Mammary epithelial cell (primary cell): ENCODE results near the gene MAGI1.

Experiments used
- EZH2 ChIP-seq: IDR thresholded peaks from 2 replicates; pipeline ENCODE4 v1.6.1; 2012; ENCODE audit warnings: low read length, inconsistent platforms, borderline replicate concordance
- TF ChIP-seq, protein P1 (sequence below), 2 donors: IDR thresholded peaks in 1 of 2; conservative IDR thresholded peaks in 1 of 2; 2 replicates each; pipeline ENCODE4 v1.5.1; 2011 to 2012; ENCODE audit warnings: inconsistent platforms in 2 of 2, low read length in 2 of 2, mild to moderate bottlenecking in 2 of 2, control low read depth in 1 of 2, low read depth in 1 of 2; ENCODE audit not compliant: insufficient read depth in 1 of 2; ENCODE audit errors: extremely low read depth in 1 of 2

DNA sequence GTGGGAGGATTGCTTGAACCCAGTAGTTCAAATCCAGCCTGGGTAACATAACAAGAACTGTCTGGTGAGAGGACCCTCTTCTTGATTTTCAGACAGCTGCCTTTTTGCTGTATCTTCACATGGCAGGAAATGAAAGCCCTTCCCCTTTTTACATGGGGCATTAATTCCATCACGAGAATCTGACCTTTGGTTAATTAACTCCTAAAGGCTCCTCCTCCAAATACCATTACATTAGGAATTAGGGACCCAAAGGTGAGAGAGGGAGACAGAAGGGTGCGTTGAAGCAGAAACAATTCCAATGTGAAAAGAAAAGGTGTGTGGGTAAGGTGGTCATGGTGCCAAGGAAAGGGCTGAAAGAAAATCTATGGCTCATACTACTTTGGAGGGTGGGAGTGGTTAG, 536.2 kb downstream of the MAGI1 start:
- TF ChIP-seq, protein P1, sequence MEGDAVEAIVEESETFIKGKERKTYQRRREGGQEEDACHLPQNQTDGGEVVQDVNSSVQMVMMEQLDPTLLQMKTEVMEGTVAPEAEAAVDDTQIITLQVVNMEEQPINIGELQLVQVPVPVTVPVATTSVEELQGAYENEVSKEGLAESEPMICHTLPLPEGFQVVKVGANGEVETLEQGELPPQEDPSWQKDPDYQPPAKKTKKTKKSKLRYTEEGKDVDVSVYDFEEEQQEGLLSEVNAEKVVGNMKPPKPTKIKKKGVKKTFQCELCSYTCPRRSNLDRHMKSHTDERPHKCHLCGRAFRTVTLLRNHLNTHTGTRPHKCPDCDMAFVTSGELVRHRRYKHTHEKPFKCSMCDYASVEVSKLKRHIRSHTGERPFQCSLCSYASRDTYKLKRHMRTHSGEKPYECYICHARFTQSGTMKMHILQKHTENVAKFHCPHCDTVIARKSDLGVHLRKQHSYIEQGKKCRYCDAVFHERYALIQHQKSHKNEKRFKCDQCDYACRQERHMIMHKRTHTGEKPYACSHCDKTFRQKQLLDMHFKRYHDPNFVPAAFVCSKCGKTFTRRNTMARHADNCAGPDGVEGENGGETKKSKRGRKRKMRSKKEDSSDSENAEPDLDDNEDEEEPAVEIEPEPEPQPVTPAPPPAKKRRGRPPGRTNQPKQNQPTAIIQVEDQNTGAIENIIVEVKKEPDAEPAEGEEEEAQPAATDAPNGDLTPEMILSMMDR (conservative IDR thresholded peaks at IDR 0.05 in 1 of 2, IDR thresholded peaks at IDR 0.05 in 1 of 2; ENCODE audit: extremely low read depth in 1 of 2, insufficient read depth in 1 of 2, low read depth in 1 of 2, low read length in 2 of 2), result no peak
- TF ChIP-seq EZH2, result no peak
